IMR-90 (cell line): ENCODE measurements around the gene MFAP1.

Source experiments
- NFE2L2 ChIP-seq: fragments of 150-350 bp; IDR thresholded peaks from 2 replicates; pipeline ENCODE4 v1.6.1; 2016; ENCODE audit warnings: low read depth, mild to moderate bottlenecking, low read length
- POLR2A ChIP-seq: IDR thresholded peaks from 2 replicates; pipeline ENCODE4 v1.6.1; 2012; ENCODE audit warnings: mild to moderate bottlenecking, low read depth, low read length
- SMC3 ChIP-seq: fragments of 150-350 bp; IDR thresholded peaks from 2 replicates; pipeline ENCODE4 v1.6.1; 2016; ENCODE audit warnings: low read depth, mild to moderate bottlenecking, antibody characterized with exemption, low read length, moderate library complexity
- TF ChIP-seq, protein P1 (sequence below): conservative IDR thresholded peaks from 2 replicates; pipeline ENCODE4 v1.5.1; 2012; ENCODE audit warnings: mild to moderate bottlenecking, low read depth, low read length, improper control_type of control experiment

DNA sequence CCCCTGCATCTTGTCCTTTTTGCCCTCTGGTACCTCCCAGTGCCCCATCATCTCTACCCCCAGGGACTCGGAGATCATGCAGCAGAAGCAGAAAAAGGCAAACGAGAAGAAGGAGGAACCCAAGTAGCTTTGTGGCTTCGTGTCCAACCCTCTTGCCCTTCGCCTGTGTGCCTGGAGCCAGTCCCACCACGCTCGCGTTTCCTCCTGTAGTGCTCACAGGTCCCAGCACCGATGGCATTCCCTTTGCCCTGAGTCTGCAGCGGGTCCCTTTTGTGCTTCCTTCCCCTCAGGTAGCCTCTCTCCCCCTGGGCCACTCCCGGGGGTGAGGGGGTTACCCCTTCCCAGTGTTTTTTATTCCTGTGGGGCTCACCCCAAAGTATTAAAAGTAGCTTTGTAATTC is 30.8 kb downstream of the MFAP1 start:
- TF ChIP-seq POLR2A: no peak; the same call in 1 of the 2 replicates
- TF ChIP-seq SMC3: no peak
- TF ChIP-seq NFE2L2: no peak
- TF ChIP-seq, protein P1, sequence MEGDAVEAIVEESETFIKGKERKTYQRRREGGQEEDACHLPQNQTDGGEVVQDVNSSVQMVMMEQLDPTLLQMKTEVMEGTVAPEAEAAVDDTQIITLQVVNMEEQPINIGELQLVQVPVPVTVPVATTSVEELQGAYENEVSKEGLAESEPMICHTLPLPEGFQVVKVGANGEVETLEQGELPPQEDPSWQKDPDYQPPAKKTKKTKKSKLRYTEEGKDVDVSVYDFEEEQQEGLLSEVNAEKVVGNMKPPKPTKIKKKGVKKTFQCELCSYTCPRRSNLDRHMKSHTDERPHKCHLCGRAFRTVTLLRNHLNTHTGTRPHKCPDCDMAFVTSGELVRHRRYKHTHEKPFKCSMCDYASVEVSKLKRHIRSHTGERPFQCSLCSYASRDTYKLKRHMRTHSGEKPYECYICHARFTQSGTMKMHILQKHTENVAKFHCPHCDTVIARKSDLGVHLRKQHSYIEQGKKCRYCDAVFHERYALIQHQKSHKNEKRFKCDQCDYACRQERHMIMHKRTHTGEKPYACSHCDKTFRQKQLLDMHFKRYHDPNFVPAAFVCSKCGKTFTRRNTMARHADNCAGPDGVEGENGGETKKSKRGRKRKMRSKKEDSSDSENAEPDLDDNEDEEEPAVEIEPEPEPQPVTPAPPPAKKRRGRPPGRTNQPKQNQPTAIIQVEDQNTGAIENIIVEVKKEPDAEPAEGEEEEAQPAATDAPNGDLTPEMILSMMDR: no peak
